GM18861 (cell line): ENCODE data around the gene TESK1.
"Not testable (repeated sequence)": the region's sequence is repeated elsewhere in the genome, so short reads cannot be mapped to it uniquely, and the experiment has no call there.

Experiments
- ATAC-seq: cut with Tn5 transposase; IDR thresholded peaks from one replicate; pipeline ENCODE4 v1.9.1; 2021; ENCODE audit not compliant: unreplicated experiment

Gene TESK1

GRCh38 chr9:35645736-35646135 is 40.7 kb downstream of the TESK1 start:
- not testable (repeated sequence) for ATAC-seq

- ATAC-seq, result peak; percentile 17
These were observed 41.1 kb downstream of the TESK1 start for GRCh38 chr9:35646153-35646532.

DNA sequence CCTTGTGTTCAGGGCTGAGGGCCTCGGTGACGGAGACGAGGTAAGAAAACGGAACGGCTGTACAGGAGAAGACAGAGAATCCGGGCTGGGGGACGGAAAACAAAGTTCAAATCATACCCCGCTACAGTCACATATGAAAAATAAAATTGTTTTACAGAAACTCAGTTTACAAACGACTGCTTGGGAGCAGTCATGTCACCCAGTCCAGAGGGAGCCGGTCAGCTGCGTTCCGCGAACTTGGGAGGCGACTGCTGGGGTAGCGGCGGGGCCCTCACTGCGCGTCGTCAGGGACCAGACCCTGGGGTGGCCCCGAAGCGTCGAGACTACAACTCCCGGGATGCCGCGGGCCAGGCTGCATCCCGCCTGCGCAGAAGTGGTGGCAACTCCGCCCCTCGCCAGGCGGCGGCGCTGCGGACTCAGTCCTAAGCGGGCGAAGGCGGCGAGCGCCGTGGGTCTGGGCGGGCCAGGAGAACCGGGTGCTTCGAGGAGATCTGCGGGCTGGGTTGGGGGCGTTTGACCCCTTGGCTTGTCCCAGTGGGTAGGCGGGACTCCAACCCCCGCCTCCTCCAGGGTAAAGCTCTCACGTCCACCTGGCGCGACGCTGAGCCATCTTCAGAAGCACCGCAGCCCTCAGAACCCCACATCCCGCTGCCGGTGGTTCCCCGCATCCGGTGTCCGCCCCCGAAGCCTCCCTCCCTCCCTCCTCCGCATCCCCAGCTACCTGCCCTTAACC is 41.6 kb downstream of the TESK1 start:
- ATAC-seq, result peak; percentile 84

- no peak for ATAC-seq
These were observed 44.6 kb downstream of the TESK1 start for GRCh38 chr9:35649431-35650340.

- ATAC-seq, result no peak
These were observed 45.5 kb downstream of the TESK1 start, which contains the start of gene SIT1 for GRCh38 chr9:35650341-35651158. SIT1 (minus strand) TSS chr9:35650931; CDS start chr9:35650853, 78 bp downstream.

DNA sequence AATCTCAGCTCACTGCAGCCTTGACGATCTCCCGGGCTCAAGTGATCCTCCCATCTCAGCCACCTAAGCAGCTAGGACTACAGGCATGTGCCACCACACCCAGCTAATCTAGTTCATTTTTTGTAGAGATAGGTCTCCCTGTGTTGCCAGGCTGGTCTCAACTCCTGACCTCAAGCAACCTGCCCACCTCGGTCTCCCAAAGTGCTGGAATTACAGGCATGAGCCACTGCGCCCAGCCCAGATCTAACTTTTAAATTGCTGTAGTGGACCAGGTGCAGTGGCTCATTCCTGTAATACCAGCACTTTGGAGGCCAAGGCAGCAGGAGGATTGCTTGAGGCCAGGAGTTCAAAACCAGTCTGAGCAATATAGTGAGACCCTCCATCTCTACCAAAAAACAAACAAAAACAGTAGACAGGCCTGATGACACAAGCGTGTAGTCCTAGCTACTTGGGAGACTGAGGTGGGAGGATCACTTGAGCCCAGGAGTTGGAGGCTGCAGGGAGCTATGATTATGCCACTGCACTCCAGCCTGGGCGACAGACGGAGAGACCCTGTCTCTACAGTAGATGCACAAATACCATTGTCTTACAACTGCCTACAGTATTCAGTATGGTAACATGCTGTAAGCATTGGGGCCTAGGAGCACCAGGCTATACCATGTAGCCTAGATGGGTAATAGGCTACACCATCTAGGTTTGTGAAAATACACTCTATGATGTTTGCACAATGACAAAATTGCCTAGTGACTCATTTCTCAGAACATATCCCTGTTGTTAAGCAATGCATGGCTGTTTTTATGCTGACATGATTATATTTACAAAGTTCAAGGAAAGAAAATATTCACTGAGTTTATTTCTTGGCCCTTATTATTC is 47.1 kb downstream of the TESK1 start:
- ATAC-seq, result no peak

GRCh38 chr9:35652829-35653209 is 47.8 kb downstream of the TESK1 start:
- ATAC-seq, result no peak

GRCh38 chr9:35653611-35654010 is 48.5 kb downstream of the TESK1 start:
- ATAC-seq, result no peak

GRCh38 chr9:35656348-35656747 is 51.3 kb downstream of the TESK1 start:
- no peak for ATAC-seq

- no peak for ATAC-seq
These were observed 51.9 kb downstream of the TESK1 start for GRCh38 chr9:35656831-35657545.

DNA sequence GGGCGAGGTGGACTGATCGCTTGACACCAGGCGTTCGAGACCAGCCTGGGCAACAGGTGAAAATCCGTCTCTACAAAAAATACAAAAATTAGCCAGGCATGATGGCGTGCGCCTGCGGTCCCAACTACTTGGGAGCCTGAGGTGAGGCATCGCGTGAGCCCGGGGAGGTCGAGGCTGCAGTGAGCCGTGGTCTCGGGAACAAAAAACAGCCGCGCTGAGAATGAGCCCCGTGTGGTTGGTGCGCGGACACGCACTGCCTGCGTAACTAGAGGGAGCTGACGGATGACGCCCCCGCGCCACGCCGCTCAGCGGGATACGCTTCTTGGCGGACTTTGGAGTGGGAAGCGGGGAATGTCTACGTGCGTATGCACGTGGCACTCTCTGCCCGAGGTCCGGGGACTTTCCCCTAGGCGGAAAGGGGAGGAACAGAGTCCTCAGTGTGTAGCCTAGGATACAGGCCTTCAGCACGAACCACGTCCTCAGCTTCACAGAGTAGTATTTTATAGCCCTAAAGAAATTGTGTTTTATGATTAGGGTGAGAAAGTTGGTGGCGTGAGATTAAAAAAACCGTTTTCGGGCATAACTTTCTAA is 52.6 kb downstream of the TESK1 start, which contains the start of gene RMRP:
RMRP (minus strand) TSS at position 474 of the 591 bp plus-strand sequence.
- peak; percentile 80 for ATAC-seq

DNA sequence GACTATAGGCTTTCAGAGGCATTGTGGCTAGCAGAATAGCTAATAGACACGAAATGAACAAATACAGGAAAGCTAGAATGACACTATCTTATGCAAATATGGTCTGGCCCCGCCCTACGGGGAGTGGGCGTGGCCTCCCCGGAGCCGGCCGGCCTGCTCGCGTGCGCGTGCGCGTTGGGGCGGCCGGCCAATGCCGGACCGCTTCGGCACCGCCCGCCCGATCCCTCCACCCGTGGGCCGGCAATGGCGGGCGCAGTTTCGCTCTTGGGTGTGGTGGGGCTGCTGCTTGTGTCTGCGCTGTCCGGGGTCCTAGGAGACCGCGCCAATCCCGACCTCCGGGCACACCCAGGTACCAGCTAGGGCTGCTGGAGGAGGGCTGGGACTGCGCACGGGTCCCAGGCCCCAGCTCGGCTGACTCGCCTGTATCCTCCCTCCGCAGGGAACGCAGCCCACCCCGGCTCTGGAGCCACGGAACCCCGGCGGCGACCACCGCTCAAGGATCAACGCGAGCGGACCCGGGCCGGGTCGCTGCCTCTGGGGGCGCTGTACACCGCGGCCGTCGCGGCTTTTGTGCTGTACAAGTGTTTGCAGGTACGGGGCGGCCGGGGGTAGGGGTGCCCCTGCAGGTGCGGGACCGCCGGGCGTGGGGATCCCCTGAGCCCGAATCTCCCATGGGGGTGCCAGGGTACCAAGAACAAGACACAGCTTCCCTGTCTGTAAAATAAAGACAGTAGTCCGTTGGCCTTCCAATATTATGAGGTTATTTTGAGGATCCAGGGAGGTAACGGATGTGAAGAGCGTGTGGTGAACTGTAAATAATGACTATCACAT is 53.3 kb downstream of the TESK1 start, which contains the start of gene CCDC107:
CCDC107 (plus strand) TSS at position 156 of the 831 bp plus-strand sequence; CDS start at position 244, 88 bp downstream.
- ATAC-seq, result peak; percentile 41

GRCh38 chr9:35658968-35659220 is 53.8 kb downstream of the TESK1 start:
- ATAC-seq, result no peak

DNA sequence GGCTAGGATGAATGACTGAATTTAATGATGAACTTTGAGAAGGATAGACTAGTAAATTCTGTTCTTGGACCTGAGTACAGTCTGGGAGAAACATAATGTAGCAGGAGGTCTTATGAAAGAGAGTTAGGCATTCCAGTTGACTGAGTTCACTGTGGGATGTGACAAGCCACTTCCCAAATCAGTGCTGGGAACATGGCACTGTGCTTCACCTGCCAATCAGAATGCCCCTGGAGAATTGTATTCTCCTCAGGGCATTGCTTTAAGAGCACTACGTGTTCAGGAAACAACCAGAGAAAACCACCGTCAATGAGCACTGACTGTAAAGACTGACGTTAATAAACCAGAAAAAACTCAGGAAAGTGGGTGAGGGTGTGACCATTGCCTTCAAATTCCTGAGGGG is 54.3 kb downstream of the TESK1 start:
- no peak for ATAC-seq
